IMR-90 (cell line): ENCODE measurements around the gene GRID1.

Source experiments
- CHD1 ChIP-seq: IDR thresholded peaks from 2 replicates; pipeline ENCODE4 v1.6.1; 2012; ENCODE audit warnings: low read depth, low read length, improper control_type of control experiment
- CTCF ChIP-seq: conservative IDR thresholded peaks from 2 replicates; pipeline ENCODE4 v1.5.1; 2012; ENCODE audit warnings: mild to moderate bottlenecking, low read depth, low read length, improper control_type of control experiment
- FOS ChIP-seq: fragments of 150-350 bp; IDR thresholded peaks from 2 replicates; pipeline ENCODE4 v1.6.1; 2016; ENCODE audit warnings: low read depth, low read length
- MAZ ChIP-seq: IDR thresholded peaks from 2 replicates; pipeline ENCODE4 v1.6.1; 2012; ENCODE audit warnings: low read depth, mild to moderate bottlenecking, low read length, improper control_type of control experiment, moderate library complexity, borderline replicate concordance
- MXI1 ChIP-seq: IDR thresholded peaks from 2 replicates; pipeline ENCODE4 v1.6.1; 2012; ENCODE audit warnings: low read depth, mild to moderate bottlenecking, low read length, moderate library complexity, borderline replicate concordance
- POLR2A ChIP-seq: IDR thresholded peaks from 2 replicates; pipeline ENCODE4 v1.6.1; 2012; ENCODE audit warnings: mild to moderate bottlenecking, low read depth, low read length
- RAD21 ChIP-seq: IDR thresholded peaks from 2 replicates; pipeline ENCODE4 v1.6.1; 2012; ENCODE audit warnings: low read length, improper control_type of control experiment
- RCOR1 ChIP-seq: IDR thresholded peaks from 2 replicates; pipeline ENCODE4 v1.6.1; 2012; ENCODE audit warnings: mild to moderate bottlenecking, low read length, improper control_type of control experiment; ENCODE audit not compliant: insufficient replicate concordance
- RFX5 ChIP-seq: IDR thresholded peaks from 2 replicates; pipeline ENCODE4 v1.8.0; 2012; ENCODE audit warnings: low read depth, mild to moderate bottlenecking, low read length, moderate library complexity
- SMC3 ChIP-seq: fragments of 150-350 bp; IDR thresholded peaks from 2 replicates; pipeline ENCODE4 v1.6.1; 2016; ENCODE audit warnings: low read depth, mild to moderate bottlenecking, antibody characterized with exemption, low read length, moderate library complexity
- USF2 ChIP-seq: fragments of 150-350 bp; IDR thresholded peaks from 2 replicates; pipeline ENCODE4 v1.6.1; 2017; ENCODE audit warnings: mild to moderate bottlenecking, antibody characterized with exemption, low read length, low read depth

GRCh38 chr10:86064931-86065662, 301.5 kb downstream of the GRID1 start:
- TF ChIP-seq CTCF (no peak), POLR2A (no peak), MAZ (no peak), RFX5 (no peak), USF2 (no peak), FOS (no peak), RAD21 (no peak), RCOR1 (no peak), CHD1 (no peak), SMC3 (no peak), MXI1 (no peak)
